ENCODE results near the gene CNPPD1.

DNA sequence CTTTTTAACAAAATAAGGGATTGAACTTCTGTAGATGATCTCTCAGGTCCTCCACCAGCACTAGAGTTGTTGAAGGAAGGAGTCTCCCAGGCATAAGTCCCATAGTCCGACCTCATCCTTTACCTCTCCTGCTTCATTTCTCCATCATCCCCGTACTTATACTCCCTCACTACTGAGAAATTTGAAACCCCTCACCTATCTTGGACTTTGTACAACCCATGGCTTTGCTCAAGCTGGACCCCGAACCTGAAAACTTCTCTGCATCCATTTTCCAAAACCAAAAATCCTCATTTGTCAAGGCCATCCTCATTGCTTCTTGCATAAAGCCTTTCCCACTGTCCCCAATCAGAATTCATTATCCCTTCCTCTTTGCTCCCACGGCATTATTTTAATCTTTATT is 15.6 kb downstream of the CNPPD1 start:
- no peak for TF ChIP-seq CTCF (IDR thresholded peaks at IDR 0.05)
- no peak for TF ChIP-seq POLR2AphosphoS5 (IDR thresholded peaks at IDR 0.05)
- TF ChIP-seq POLR2A (IDR thresholded peaks at IDR 0.05) = no peak
- TF ChIP-seq EP300 (IDR thresholded peaks at IDR 0.05) = no peak
